Fibroblast of skin of right biceps (primary cell): ENCODE results near the gene VPS13A.
A peak's percentile ranks its signal among the peaks of the same experiment; 100 is the strongest.
"Not testable (repeated sequence)": the region's sequence is repeated elsewhere in the genome, so short reads cannot be mapped to it uniquely, and the experiment has no call there.

Source experiments
- DNase-seq: peaks from one replicate; pipeline ENCODE4 v3.0.0-alpha.2; 2013

The VPS13A gene

GRCh38 chr9:77305622-77306400, 128.5 kb downstream of the VPS13A start:
- peak; percentile 75 for DNase-seq

GRCh38 chr9:77307166-77307565, 129.8 kb downstream of the VPS13A start:
- DNase-seq, result no peak

- DNase-seq, result no peak
Observed at GRCh38 chr9:77316058-77316457, 138.7 kb downstream of the VPS13A start.

DNA sequence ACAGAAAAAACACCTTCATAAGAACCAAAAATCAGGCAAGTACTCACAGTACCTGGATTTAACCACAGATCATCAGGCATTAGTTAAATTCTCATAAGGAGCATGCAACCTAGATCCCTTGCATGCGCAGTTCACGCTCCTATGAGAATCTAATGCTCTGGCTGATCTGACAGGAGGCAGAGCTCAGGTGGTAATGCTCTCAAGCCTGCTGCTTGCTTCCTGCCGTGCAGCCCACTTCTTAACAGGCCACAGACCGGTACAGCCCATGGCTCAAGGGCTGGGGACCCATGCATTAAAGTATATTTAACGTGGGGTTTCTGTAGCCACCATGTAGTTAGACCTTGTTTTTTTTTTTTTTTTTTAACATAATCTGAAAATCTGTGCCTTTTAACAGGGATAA, 147.7 kb downstream of the VPS13A start:
- no peak for DNase-seq

- no peak for DNase-seq
Observed at GRCh38 chr9:77328102-77328501, 150.8 kb downstream of the VPS13A start.

- no peak for DNase-seq
Observed at GRCh38 chr9:77370064-77370463, 192.7 kb downstream of the VPS13A start.

GRCh38 chr9:77374266-77374665, 196.9 kb downstream of the VPS13A start:
- peak; percentile 32 for DNase-seq

DNA sequence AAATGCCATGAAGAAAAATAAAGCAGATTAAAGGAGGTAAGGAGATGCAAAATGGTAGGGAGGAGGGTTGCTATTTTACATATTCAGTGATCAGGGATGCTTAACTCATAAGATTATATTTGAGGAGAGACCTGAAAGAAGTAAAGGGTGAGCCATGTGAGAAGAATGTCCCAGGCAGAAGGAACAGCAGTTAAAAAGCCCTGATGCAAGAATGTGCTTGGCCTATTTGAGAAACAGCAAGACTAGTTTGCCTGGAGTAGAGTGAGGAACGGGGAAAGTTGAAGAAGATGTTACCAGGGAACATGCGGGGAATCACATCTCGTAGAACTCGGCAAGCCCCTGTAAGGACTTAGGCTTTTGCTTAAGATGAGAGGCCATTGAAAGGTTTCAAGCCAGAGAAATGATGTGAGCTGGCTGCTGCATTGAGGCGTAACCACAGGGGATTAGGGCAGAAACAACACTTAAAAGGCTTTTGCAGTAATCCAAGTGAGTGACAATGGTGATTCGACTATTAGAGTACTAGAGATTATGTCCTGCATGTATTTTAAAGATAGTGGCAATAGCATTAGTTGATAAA, 198.7 kb downstream of the VPS13A start:
- DNase-seq, result peak; percentile 25

DNA sequence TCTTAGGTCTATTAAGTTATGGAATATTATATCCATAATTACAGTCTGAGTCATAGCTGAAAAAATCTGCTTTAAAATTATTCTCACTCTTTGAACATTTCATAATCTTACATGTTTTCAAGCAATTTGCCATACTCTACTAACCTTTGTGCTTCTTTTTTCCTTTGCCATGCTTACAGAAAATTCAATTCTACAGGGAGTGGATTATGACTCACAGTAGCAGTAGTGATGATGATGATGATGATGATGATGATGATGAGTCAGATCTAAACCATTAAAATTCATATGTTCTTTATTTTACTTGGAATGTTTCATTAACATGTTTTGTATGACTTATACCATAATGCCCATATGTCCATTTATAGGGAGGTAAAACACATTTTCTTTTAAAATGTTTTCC, 207.1 kb downstream of the VPS13A start:
- peak; percentile 85 for DNase-seq

- peak; percentile 76 for DNase-seq
Observed at GRCh38 chr9:77386187-77386586, 208.9 kb downstream of the VPS13A start.

- no peak for DNase-seq
Observed at GRCh38 chr9:77391834-77392233, 214.5 kb downstream of the VPS13A start.

- DNase-seq, result no peak
Observed at GRCh38 chr9:77392328-77392727, 215.0 kb downstream of the VPS13A start.

DNA sequence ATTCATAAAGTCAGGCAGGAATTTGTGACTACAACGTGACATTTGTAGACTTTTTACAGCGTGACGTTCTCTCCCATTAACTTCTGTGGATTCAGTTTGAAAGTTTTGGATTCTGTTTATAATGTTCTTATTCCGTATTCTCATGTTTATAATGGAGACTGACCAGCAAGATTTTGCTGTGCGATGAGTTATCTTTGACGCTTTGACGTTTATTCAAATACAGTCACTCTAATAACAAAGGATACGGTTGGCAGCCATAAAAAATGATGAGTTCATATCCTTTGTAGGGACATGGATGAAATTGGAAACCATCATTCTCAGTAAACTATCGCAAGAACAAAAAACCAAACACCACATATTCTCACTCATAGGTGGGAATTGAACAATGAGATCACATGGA, 221.2 kb downstream of the VPS13A start:
- DNase-seq, result peak; percentile 9

DNA sequence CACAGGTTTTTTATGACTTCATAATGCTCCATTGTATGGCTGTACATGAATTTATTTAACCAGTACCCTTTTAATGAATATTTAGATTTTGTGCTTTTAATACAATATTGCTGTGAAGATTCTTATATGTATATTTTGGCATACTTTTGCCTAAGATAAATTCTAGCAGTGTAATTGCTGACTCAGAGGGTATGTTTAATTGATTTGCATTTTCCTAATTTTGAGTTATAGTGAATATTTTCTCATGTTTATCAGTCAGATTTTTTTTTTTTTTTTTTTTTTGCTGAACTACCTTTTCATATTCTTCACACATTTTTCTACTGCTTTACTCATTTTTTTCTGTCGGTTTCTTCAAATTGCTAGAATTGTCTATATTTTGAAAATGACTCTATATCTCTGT, 222.6 kb downstream of the VPS13A start:
- no peak for DNase-seq

GRCh38 chr9:77402286-77402685, 225.0 kb downstream of the VPS13A start:
- peak; percentile 36 for DNase-seq

DNA sequence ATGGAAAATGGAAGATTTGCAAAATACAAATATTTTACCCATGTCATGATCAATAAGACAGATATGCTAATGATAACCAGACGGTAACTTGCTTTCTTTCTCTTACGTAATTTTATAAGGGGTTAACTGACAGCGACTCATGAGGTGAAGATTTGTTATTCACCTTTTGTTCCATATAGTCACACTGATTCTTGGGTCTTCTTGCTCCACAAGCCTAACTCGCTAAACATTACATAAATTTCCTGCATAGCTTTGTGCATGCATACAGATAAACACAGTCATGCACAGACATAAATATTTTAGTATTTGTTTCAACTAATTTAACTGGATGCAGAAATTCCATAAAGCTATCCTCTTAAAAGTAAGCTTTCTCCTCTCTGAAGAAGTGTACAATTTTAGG, 225.9 kb downstream of the VPS13A start:
- peak; percentile 49 for DNase-seq

DNA sequence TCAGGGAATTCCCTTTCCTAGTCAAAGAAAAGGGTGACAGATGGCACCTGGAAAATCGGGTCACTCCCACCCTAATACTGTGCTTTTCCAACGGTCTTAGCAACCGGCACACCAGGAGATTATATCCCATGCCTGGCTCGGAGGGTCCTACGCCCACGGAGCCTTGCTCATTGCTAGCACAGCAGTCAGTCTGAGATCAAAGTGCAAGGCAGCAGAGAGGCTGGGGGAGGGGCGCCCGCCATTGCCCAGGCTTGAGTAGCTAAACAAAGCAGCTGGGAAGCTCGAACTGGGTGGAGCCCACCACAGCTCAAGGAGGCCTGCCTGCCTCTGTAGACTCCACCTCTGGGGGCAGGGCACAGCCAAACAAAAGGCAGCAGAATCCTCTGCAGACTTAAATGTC, 231.2 kb downstream of the VPS13A start:
- not testable (repeated sequence) for DNase-seq

DNA sequence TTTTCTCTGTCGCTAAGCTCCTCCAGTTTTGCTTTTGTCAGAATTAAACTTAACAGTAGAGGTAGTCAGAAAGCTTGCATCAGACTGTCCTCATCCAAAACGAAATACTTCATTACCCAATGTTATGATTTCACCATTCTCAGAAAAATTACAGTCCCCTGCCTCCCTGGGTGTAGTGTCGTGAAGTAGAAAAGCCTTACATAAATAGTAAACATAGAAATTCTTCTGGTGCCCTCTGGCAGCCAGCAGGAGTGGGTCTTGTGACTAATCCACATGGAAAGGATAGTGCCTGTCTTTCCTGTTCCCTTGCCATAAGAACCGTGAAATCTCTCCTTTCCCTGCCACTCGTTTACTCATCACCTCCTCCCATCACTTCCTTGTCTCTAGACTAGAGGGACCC, 240.2 kb downstream of the VPS13A start:
- peak; percentile 50 for DNase-seq

DNA sequence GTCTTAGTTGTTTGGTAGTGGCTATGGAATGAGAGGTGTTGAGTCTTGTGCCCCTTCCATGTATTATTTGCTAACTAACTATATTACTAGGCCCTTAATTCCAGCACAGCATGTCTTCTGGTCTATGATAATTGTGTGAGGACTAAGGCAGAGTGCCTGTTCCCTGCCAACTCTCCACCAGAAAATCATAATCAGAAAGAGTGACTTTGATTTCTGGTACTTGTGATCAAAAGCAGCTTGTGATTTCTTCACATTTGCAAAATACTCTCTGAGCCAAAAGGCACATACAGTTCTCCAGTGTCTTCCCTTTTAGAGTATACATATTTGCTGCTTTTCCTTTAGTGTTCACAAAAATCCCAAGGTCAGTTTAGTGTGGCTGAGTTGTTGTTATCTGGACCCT, 240.9 kb downstream of the VPS13A start:
- no peak for DNase-seq

GRCh38 chr9:77420641-77421040, 243.3 kb downstream of the VPS13A start:
- DNase-seq, result no peak

DNA sequence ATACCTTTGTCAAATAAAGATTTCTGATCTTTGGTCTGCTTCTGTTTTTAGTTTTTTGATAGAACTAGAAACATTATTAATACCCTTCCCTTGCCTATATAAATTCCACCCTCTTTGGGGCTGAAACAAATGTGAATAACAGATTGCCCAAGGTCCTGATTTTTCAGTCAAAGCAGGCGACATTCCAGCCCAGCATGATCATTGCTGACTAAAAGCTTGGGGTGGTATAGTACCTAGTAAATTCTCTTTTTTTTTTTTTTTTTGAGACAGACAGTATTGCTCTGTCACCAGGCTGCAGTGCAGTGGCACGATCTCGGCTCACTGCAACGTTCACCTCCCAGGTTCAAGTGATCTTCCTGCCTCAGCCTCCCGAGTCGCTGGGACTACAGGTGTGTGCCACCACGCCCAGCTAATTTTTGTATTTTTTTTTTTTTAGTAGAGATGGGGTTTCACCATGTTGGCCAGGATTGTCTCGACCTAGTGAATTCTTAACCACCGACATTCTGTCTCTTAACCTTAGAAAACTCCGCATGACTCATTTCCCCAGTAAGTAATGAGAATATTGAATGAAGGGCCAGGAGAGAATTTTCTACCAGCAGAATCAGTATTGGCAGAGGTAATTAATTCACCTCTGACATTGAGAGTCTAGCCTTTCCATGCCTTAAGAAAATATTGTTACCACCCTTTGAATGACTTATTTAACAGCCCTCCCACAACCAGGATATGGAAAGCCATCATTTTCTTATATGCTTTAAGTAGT, 244.4 kb downstream of the VPS13A start:
- DNase-seq, result peak; percentile 22

- DNase-seq, result no peak
Observed at GRCh38 chr9:77422969-77423368, 245.6 kb downstream of the VPS13A start.

GRCh38 chr9:77423841-77424240, 246.5 kb downstream of the VPS13A start:
- no peak for DNase-seq

GRCh38 chr9:77424993-77425392, 247.7 kb downstream of the VPS13A start:
- DNase-seq, result peak; percentile 7
